ENCODE data around the gene PGAP2. TPM values are rescaled to one million over a fixed set of nuclear protein-coding genes. Genes with fewer than 3 reads are reported as not detected.
"Not testable (repeated sequence)": the region's sequence is repeated elsewhere in the genome, so short reads cannot be mapped to it uniquely, and the experiment has no call there.

PGAP2 gene
- polyA plus RNA-seq, 5 donors = 42.7 to 55.4 (median 50.2) TPM

DNA sequence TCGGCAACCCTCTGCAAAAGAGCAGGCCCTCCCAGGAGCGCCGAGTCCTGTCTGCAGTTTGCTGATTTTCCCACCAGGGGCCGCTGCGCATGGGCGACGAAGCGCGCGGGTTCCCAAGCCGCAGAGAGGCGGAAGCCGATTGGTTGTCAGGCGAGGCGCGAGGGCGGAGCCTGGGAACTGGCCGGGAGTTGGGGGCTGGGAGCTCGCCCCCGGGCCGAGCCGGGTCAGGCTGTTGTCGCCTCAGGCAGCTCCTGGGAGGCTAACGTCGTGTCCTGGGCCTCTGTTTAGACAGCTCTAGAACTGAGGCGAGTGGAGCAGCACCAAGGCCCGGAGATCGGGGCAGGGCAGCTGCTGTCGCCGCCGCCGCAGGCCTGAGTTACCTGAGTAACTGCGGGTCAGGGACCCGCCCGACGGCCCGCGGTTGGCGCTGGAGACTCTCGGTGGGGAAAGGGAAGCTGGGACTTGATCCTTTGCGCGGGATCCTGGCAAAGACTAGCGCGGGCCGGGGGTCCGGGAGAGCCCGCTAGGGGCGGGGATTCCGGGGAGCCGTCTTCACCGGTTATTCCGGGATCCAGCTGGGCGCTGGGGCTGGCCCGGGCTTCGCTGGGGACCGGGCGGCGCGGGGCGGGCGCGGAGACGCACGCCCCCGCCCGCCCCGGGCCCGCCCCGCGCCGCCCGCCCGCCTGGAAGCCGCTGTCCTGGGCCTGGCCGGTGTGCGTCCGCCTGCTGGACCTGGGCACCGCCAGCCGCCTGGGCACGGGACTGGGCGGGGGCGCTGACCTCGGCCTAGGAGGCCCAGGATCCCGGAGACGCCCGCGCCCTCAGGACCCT is 46.8 kb downstream of the PGAP2 start, which contains the start of gene STIM1:
TSS of gene STIM1 (plus strand) at position 688 of the 831 bp plus-strand sequence. CDS start 607 bp downstream, outside the sequence.
- DNase-seq = peak; percentile 93 to 94

DNA sequence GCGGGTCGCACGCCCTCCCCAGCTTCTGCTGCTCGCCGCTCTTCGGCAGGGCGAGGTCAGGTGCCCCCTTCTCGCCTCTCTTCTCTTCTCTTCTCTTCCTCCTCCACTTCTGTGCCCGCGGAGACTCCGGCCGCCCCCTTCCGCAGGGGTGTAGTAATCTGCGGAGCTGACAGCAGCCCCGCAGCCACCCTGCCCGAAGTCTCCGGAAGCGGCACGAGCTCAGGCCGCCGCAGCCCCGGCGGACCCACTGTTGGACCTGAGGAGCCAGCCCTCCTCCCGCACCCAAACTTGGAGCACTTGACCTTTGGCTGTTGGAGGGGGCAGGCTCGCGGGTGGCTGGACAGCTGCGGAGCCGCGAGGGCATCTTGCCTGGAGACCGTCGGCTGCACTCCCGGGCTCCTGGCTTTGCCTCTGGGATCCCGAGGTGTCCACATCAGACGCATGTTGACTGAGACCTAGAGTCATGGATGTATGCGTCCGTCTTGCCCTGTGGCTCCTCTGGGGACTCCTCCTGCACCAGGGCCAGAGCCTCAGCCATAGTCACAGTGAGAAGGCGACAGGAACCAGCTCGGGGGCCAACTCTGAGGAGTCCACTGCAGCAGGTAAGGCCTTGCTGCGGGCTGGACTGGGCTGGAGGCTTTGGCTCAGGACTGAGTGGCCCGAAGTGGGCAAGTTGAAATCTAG is 47.6 kb downstream of the PGAP2 start:
- DNase-seq = no peak

DNA sequence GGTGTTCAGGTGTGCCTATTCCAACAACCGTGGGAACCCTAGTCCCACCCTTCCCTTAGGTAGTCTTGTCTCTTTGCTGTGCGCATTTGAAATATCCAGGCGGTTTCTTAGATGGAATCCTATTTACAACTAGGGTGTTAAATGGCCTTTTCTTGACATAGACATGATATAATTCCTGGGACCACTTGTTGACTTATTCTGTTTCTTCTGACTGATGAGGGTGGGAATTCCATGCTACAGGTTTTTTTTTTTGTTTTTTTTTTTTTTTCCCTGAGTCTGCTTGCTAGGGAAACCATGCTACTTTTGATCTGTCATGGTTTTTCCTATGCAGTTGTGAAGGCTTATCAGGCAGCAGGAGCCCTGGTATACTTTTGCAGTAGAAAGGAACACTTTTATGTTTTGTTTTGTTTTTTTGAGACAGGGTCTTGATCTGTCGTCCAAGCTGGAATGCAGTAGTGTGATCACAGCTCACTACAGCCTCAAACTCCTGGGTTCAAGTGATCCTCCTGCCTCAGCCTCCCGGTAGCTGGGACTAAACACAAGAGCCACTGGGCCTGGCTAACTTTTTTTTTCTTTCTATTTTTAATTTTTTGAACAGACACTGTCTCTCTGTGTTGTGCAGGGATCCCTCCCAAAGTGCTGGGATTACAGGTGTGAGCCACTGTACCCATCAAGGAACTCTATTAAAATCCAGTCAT is 48.6 kb downstream of the PGAP2 start:
- DNase-seq = no peak

DNA sequence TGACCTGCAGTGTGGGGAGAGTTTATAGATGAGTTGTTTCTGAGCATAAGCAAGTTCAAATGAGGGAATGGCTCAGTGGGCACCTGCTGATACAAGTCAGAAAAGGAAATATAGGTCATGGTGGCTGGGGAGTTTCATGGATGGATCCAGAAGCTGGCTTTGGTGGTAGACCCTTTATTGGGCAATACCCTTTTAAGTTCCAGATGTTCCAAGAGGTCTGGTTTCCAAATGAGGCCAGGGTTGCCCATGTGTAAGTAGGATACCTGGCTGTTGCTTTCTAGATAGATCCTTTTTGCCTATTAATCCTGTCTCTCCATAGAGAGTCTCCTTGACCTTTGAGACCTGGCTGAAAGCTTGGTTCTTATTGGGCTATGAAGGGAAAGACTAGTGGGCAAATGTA is 49.3 kb downstream of the PGAP2 start:
- DNase-seq = no peak

DNA sequence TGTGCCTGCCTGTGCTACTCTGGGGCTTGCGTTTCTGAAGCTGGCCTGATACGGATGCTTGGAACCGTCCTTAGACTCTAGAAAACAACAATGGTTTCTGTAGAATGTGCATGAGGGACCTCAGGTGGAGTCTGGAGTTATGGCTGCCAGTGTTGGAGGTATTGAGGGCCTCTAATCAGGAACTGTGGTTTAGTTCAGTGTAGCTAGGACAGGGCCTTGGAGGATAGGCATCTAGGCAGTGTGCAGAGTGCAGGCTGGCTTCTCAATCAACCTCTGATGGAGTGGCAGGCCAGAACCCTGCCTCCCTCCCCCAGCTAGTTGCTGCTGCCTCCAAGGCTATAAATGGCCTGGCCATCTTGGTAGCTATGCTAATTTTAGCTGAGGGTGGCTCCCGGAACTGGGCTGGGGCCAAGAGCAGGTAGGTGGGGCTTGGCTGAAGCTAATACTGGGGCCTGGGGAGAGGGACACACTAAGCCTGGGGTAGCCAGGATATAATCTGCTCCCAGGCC is 51.1 kb downstream of the PGAP2 start:
- DNase-seq = no peak

DNA sequence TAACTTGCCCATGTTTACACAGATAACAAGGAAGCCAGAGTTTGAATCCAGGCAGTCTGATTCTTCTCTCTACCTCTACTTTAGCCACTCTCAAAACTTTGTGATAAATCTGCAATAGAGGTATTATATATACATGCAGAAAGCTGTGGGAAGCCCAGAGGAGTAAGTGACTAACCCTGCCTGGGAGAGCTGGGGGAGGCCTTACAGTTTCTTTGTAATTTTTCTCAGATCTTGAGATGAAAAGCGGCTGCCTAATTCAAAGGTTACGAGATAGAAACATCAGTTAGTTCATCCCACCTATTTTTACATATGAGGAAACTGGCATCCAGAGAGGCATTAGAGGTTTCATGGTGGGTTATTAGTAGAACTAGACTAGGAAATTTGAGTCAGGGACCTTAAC is 52.0 kb downstream of the PGAP2 start:
- no peak for DNase-seq

DNA sequence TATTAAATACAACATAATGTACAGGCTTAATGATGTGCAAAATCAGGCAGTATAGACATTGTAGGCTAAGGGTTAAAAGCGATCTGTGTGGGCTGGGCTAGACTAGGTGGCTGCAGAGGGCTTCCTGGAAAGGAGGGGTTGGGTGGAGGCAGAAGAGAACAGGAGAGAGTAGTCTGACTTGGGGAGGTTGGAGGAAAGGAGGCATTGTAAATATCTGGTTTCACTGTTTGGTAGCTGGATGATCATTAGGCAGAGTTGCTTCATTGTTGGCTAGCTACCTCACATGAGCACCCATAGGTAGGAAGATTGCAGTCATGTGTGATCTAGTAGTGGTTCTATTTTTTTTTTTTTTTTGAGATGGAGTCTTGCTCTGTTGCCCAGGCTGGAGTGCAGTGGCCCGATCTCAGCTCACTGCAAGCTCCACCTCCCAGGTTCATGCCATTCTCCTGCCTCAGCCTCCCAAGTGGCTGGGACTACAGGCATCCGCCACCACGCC is 52.6 kb downstream of the PGAP2 start:
- not testable (repeated sequence) for DNase-seq

DNA sequence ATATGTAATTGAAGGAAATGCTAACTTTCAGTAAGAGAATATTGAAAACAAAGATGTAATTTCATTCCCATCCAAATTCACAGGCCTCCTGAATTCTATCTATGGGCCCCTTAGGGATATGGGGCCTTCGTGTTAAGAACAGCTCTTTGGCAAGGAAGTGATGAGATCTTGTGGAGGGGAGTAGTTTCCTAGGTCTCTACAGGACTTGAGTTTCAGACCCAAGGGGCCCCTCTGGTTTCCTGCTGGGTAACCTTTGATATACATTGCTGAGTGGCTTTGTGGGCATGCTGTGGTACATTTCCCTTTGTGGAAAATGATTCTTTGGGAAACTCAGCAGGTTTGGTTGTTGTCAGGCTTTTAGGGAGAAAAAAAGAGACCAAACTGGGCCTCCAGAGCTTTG is 53.3 kb downstream of the PGAP2 start:
- DNase-seq = no peak

DNA sequence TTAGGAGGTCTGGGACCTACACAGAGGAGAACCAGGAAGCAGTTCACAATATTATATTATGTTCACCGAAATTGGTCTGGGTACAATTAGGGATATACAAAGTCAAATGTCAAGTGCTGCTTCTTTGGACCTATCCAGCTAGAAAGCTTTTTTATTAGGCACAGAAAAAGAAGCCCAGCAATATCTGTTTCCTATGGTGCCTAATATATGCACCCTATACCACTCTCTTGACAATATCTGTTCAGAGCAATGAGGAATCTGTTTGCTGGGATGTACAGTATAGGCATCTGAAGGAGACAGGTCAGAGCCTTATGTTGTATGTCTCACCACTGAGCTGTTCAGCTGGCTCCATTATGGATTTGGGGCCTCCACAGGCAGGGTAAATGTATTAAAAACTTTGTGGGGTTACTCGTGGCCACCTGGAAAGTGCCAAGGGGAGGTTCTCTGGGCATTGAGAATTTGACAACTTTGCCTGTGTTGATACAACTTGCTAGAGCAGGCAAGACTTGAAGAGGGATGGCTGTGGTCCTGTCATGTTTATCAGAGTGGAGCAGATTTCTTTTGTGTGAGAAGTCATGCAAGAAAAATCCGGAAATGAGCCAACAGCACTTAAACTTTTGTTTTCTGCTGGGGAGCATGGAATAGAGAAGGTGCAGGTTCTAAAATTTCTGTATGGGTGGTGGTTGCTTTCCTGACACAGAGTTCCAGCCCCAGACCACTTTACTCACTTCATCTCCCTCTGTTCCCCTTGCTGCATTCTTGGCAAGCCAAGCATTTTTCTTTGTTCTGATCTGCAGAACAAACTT is 57.2 kb downstream of the PGAP2 start:
- peak in 1 of 2 donors; percentile 24 for DNase-seq

DNA sequence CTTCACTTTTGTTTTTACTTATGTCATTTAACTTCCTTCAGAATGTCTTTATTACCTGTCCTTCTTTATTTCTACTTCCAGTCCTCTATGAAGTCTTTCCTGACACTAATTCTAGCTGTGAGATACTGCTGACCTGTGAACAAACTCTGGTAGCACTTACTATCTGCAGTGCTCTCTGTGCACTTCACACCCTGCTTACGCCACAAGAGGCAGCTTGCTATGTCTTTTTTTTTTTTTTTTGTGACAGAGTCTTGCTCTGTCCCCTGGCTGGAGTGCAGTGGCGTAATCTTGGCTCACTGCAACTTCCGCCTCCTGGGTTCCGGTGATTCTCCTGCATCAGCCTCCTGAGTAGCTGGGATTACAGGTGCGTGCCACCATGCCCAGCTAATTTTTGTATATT is 57.8 kb downstream of the PGAP2 start:
- DNase-seq = no peak

DNA sequence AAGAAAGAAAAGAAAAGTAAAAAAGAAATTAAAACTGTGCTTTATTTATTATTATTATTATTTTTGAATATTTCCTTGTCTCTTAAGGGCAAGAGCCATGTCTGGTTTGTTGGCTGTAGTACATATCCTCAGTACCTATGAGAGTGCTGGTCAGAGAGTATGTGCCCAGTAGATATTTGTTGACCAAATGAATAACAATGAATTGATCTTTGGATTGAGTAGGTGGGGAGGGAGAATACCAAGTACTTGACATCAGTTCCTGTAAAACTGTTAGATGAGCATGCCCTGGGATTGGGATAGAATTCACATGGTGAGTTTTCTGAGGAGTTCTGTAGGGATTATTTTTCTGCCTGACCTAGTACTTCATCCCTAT is 58.5 kb downstream of the PGAP2 start:
- no peak for DNase-seq

DNA sequence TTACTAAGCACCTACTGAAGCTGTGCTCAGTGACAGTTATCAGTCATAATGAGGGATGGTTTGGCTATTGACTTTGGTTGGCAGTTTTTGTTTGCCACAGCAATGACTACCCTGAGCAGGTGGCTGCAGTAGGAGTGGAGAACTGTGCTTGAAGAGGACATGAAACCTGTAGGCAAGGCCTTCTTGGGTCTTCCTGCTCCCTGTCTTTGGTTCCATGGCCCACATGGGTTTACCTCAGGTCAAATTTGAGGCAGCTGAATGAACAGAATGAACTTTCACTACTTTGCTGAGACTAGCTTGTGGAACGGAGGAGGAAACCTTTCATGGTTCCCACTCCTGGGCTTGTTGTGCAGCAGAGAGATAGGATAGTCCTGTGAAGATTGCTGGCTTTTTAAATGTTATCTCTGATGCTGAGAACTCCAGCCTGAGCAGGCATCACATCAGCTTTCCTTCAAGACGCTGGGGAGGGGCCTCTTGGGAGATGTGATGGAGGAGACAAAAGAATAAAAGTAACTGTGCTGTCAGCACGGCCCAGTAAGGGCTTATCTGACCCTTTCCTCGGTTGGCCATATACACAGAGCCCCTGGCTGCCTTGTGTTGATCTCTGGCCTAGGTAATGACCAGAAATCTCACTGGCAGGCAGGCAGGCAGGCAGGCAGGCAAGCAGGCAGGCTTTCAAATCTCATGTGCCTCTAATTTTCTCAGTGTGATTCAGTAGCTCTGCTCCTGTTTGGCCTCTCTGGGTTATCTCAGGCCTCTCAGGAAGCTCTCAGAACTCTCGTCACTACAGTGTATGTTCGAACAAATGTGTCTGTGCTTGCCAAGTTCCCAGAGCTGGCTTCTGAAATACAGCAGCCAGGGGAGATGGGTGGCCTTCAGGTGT is 59.1 kb downstream of the PGAP2 start:
- peak in 1 of 2 donors; percentile 17 for DNase-seq

DNA sequence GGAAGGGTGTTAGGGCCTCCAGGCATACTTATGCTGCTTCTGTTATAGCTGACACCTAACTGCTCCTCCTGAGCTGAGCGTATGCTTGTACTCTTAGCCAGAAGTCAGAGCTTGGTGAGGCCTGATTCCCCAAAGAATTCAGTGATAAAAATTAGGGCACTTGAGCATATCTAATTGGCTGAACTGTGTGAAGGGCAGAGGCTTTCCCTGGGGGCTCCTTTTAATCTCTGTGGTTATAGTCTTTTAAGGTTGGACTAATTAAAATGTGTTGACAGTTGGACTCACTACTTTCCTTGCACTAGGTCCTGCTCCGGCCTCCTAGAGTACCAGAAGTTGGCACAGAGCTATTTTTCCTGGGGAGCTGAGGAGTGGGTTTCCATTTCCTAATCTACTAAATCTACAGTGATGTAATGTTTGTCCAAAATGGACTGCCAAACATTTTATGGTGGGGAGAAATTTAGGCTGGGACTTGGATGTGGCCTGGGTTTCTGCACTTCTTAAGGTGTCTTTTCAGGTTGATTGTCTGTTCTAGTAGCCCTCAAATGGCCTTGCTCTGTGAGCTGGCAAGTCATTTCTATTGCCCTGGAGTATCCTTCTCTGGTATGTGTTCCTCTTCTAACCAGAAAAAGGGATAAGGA is 65.5 kb downstream of the PGAP2 start:
- DNase-seq = no peak

Other genes with a start within 250 kb of the PGAP2 start
- gene ART5, start 166.6 kb upstream of the PGAP2 start, polyA plus RNA-seq (ENCODE audit: insufficient read depth in 1 of 5, insufficient read length in 5 of 5, low replicate concordance in 1 of 5) = 1 to 10 TPM; 1.0 to 2.1 (median 1.1) TPM
- under 1 TPM in 3 of 5 donors, not detected in 2; 0.13 to 0.31 (median 0.24) TPM for gene ART1, start 163.4 kb upstream of the PGAP2 start, polyA plus RNA-seq (ENCODE audit: insufficient read depth in 1 of 5, insufficient read length in 5 of 5, low replicate concordance in 1 of 5)
- gene CHRNA10, start 137.2 kb upstream of the PGAP2 start, polyA plus RNA-seq (ENCODE audit: insufficient read depth in 1 of 5, insufficient read length in 5 of 5, low replicate concordance in 1 of 5) = 1 to 10 TPM; 1.7 to 3.3 (median 2.4) TPM
- gene NUP98, start 11.0 kb upstream of the PGAP2 start, polyA plus RNA-seq (ENCODE audit: insufficient read depth in 1 of 5, insufficient read length in 5 of 5, low replicate concordance in 1 of 5) = 10 to 100 TPM; 57.9 to 79.0 (median 65.4) TPM
- 10 to 100 TPM; 21.0 to 36.0 (median 24.7) TPM for gene RHOG, start 32.4 kb downstream of the PGAP2 start, polyA plus RNA-seq (ENCODE audit: insufficient read depth in 1 of 5, insufficient read length in 5 of 5, low replicate concordance in 1 of 5)
- 10 to 100 TPM; 38.6 to 51.9 (median 41.6) TPM for gene STIM1, start 47.1 kb downstream of the PGAP2 start, polyA plus RNA-seq (ENCODE audit: insufficient read depth in 1 of 5, insufficient read length in 5 of 5, low replicate concordance in 1 of 5)

Data from right lung (tissue), 5 donors.